ENCODE results near the gene LPCAT1. TPM values are rescaled to one million over a fixed set of nuclear protein-coding genes. Genes with fewer than 3 reads are reported as not detected.

The LPCAT1 gene
- total RNA-seq, 1 donor from 2014 or later, result 86.2 TPM

DNA sequence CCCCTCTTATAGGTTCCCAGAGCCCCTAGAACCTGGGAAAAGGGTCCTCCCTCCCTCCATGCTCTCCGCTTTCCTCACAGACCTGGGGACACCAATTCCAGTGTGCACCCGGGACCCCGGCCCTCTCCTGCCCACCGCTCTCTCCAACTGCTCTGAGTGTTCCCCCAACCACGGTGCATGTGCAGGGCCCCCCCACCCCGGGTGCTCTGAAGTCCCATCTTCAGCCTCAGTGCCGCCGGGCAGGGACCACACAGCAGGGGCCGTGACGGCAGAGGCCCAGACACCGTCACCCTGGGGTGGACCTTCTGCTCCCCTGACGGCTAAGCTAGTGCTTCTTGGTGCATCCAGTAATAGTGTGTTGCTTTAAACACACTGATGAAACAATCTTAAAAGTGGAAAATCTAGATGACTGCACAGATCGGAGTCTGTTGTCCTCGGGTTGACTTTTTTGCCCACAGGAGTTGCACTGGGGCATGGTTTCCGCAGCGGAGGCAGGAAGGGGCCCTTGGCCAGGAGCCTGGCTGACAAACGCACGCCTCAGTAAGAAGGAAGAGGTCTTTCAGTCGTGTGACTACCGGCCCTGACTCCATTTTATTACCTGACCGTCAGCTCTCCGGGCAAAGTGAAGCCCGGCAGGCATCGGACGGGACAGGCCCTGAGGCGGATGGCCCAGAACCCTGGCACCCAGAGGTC is 42.3 kb downstream of the LPCAT1 start:
- intact Hi-C loops (cut with DNase I), result loop anchor here (2.0 kb wide), 1 partner anchor 159 kb away; no protein-coding TSS in a partner anchor
- no peaks in the 10 kb centered on the region for H3K27me3 ChIP-seq
- H3K9me3 ChIP-seq, result no peaks in the 10 kb centered on the region
- H3K4me3 ChIP-seq, result no peak overlapping the region
- H3K36me3 ChIP-seq, result peaks cover 35 to 43% of the 10 kb centered on the region in 2 donors
- TF ChIP-seq, protein P1, sequence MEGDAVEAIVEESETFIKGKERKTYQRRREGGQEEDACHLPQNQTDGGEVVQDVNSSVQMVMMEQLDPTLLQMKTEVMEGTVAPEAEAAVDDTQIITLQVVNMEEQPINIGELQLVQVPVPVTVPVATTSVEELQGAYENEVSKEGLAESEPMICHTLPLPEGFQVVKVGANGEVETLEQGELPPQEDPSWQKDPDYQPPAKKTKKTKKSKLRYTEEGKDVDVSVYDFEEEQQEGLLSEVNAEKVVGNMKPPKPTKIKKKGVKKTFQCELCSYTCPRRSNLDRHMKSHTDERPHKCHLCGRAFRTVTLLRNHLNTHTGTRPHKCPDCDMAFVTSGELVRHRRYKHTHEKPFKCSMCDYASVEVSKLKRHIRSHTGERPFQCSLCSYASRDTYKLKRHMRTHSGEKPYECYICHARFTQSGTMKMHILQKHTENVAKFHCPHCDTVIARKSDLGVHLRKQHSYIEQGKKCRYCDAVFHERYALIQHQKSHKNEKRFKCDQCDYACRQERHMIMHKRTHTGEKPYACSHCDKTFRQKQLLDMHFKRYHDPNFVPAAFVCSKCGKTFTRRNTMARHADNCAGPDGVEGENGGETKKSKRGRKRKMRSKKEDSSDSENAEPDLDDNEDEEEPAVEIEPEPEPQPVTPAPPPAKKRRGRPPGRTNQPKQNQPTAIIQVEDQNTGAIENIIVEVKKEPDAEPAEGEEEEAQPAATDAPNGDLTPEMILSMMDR (IDR thresholded peaks at IDR 0.05), result no peak
- no peak for DNase-seq (ENCODE audit: low spot score in 2 of 2)
- no peaks in the 10 kb centered on the region for H3K4me1 ChIP-seq
- H3K27ac ChIP-seq, result no peak overlapping the region

DNA sequence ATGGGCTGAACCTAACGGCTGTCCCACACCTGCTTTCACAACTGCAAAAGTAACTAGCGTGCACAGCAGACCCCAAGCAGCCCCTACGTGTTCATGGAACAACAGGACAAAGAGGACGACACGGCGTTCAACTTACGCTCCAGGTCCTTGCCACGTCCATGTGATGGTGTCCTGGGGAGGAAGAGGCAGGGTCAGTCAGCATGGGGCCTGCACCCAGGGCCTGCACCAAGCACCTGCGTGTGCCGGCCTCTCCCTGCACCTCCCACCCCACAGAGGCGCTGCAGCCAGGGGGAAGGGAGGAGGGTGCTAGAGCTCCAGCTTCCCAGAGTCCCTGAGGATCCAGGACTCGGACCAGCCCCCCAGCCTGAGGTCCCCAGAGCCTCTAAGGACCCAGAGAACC is 43.0 kb downstream of the LPCAT1 start:
- intact Hi-C loops (cut with DNase I), result loop anchor here (2.0 kb wide), 1 partner anchor 160 kb away; no protein-coding TSS in a partner anchor
- TF ChIP-seq, protein P1 (IDR thresholded peaks at IDR 0.05), result no peak
- H3K9me3 ChIP-seq, result no peaks in the 10 kb centered on the region
- no peak overlapping the region for H3K27ac ChIP-seq
- H3K36me3 ChIP-seq, result peaks cover 35 to 43% of the 10 kb centered on the region in 2 donors
- H3K4me1 ChIP-seq, result no peaks in the 10 kb centered on the region
- no peaks in the 10 kb centered on the region for H3K27me3 ChIP-seq
- no peak overlapping the region for H3K4me3 ChIP-seq
- DNase-seq (ENCODE audit: low spot score in 2 of 2), result no peak

DNA sequence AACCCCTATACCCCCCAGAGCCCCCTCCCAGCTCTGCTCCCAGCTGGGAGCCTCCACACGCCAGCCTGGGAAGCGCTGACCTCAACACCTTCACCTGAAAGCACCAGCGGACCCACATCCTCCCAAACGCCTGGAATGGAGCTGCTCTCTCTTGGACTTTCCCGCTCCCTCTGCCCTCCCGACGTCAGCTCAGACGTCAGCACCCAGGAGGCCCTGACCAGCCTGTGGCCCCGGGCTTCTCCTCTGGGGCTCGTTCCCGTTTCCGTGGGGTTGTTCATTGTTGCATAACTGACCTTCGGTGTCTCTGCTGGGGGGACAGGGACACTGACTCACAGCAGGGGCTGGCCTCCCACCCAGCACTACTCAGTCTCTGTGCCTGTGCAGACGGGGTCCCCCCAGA is 43.5 kb downstream of the LPCAT1 start:
- intact Hi-C loops (cut with DNase I), result loop anchor here (2.0 kb wide), 1 partner anchor 161 kb away; no protein-coding TSS in a partner anchor
- DNase-seq (ENCODE audit: low spot score in 2 of 2), result peak; percentile 28 to 84
- peak overlapping the region in 1 of 2 donors; percentile 41 for H3K27ac ChIP-seq
- peaks cover 35 to 43% of the 10 kb centered on the region in 2 donors for H3K36me3 ChIP-seq
- no peaks in the 10 kb centered on the region for H3K27me3 ChIP-seq
- H3K9me3 ChIP-seq, result no peaks in the 10 kb centered on the region
- H3K4me1 ChIP-seq, result no peaks in the 10 kb centered on the region
- TF ChIP-seq, protein P1 (IDR thresholded peaks at IDR 0.05), result no peak
- H3K4me3 ChIP-seq, result no peak overlapping the region

DNA sequence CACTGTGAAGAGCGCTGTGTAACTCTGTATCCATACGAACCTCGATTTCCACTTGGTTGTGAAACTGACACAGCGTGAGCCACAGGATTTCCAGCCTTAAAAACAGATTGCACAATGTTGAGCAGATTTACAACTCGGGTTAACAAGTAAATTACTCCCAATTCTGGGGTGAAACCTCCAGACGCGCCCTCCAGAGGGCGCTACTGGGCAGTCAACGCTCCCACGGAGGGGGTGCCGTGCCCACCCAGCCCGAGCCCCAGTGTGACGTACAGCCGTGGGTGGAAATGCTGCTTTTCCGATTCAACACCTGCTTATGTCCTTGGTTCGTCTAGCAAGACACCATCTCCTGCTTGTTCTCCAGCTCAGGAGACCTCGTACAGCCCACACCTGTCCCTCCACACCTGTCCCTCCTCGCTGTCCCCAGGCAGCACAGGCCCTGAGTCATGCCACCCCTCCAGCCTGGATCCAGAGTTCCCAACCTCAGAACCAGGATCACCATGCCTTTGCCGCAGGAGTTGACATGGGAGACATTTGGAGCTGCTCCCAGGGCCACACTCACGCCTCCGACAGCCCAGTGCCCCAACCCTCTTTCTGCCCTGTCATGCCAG is 44.1 kb downstream of the LPCAT1 start:
- Histone ChIP-seq H3K9me3 (no peaks in the 10 kb centered on the region), H3K4me3 (no peak overlapping the region), H3K36me3 (peaks cover 34 to 48% of the 10 kb centered on the region in 2 donors), H3K4me1 (no peaks in the 10 kb centered on the region), H3K27ac (peak overlapping the region in 1 of 2 donors; percentile 41), H3K27me3 (no peaks in the 10 kb centered on the region)
- no peak for DNase-seq (ENCODE audit: low spot score in 2 of 2)
- intact Hi-C loops (cut with DNase I), result loop anchor here (2.0 kb wide), 1 partner anchor 161 kb away; no protein-coding TSS in a partner anchor
- TF ChIP-seq, protein P1 (IDR thresholded peaks at IDR 0.05), result peak; percentile 53 to 67 (median 64)

DNA sequence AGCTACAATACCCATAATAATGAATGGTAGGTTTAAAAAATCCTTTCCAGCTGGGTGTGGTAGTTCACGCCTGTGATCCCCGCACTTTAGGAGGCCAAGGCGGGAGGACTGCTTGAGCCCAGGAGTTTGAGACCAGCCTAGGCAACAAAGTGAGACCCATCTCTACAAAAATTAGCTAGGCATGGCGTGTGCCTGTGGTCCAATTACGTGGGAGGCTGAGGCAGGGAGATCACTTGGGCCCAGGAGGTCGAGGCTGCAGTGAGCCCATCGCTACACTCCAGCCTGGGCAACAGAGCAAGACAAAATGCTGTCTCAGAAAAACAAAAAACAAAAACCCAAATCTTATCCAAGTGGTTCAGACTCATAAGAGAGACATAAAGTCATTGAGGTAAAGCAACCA is 44.7 kb downstream of the LPCAT1 start:
- intact Hi-C loops (cut with DNase I), result no loop called here
- H3K4me3 ChIP-seq, result no peak overlapping the region
- no peaks in the 10 kb centered on the region for H3K27me3 ChIP-seq
- no peak for DNase-seq (ENCODE audit: low spot score in 2 of 2)
- peaks cover 36 to 53% of the 10 kb centered on the region in 2 donors for H3K36me3 ChIP-seq
- no peaks in the 10 kb centered on the region for H3K4me1 ChIP-seq
- TF ChIP-seq, protein P1 (IDR thresholded peaks at IDR 0.05), result no peak
- no peaks in the 10 kb centered on the region for H3K9me3 ChIP-seq
- H3K27ac ChIP-seq, result peak overlapping the region in 1 of 2 donors; percentile 9
